AG20443 (cell line): ENCODE data around the gene MAGEL2.
"Not testable (repeated sequence)": the region's sequence is repeated elsewhere in the genome, so short reads cannot be mapped to it uniquely, and the experiment has no call there.

Experiments used
- DNase-seq: peaks from one replicate; pipeline ENCODE4 v3.0.0; 2012; ENCODE audit warnings: low spot score, mixed read lengths

MAGEL2 gene

GRCh38 chr15:23606226-23606625 is 41.4 kb downstream of the MAGEL2 start:
- DNase-seq = no peak

- no peak for DNase-seq
Measured at GRCh38 chr15:23602124-23602523, 45.5 kb downstream of the MAGEL2 start.

GRCh38 chr15:23599053-23599452 is 48.6 kb downstream of the MAGEL2 start:
- DNase-seq = no peak

GRCh38 chr15:23597278-23597677 is 50.4 kb downstream of the MAGEL2 start:
- not testable (repeated sequence) for DNase-seq

- no peak for DNase-seq
Measured at GRCh38 chr15:23596736-23597135, 50.9 kb downstream of the MAGEL2 start.

GRCh38 chr15:23595368-23595767 is 52.3 kb downstream of the MAGEL2 start:
- DNase-seq = no peak

GRCh38 chr15:23594252-23594770 is 53.4 kb downstream of the MAGEL2 start:
- DNase-seq = no peak
